Activated CD8-positive, alpha-beta T cell treated with anti-CD3 and anti-CD28 coated beads for 36 hours (primary cell): ENCODE data around the gene P4HB. TPM values are rescaled to one million over a fixed set of nuclear protein-coding genes. Genes with fewer than 3 reads are reported as not detected.
"Not testable (repeated sequence)": the region's sequence is repeated elsewhere in the genome, so short reads cannot be mapped to it uniquely, and the experiment has no call there.

Experiments
- ATAC-seq: fragments of 200-7000 bp; cut with Tn5 transposase; one replicate; pipeline ENCODE4 v1.10.0; 2021; ENCODE audit warnings: mild to moderate bottlenecking, moderate library complexity
- CTCF ChIA-PET: fragments of 350-600 bp; sonication (Branson Sonifier 250); formaldehyde crosslinking; loops from one replicate; lab custom pipeline; 2021; ENCODE audit warnings: antibody characterized with exemption; lab: Charles Lee
- POLR2A ChIA-PET: fragments of 350-600 bp; sonication (Branson Sonifier 250); formaldehyde crosslinking; loops from one replicate; lab custom pipeline; 2021; ENCODE audit warnings: antibody characterized with exemption; lab: Charles Lee
- DNase-seq: peaks from one replicate; pipeline ENCODE4 v3.0.0-alpha.2; 2020
- H3K27ac Mint-ChIP-seq: one replicate; pipeline ENCODE4 v1.8.0; 2021; ENCODE audit warnings: mild to moderate bottlenecking, mixed read lengths
- H3K27me3 Mint-ChIP-seq: one replicate; pipeline ENCODE4 v1.8.0; 2021; ENCODE audit warnings: mixed read lengths
- H3K36me3 Mint-ChIP-seq: one replicate; pipeline ENCODE4 v1.8.0; 2021; ENCODE audit warnings: low read depth, mixed read lengths
- H3K4me1 Mint-ChIP-seq: one replicate; pipeline ENCODE4 v1.8.0; 2021; ENCODE audit warnings: low read depth, mixed read lengths
- H3K4me3 Mint-ChIP-seq: one replicate; pipeline ENCODE4 v1.8.0; 2021; ENCODE audit warnings: mild to moderate bottlenecking, moderate library complexity, mixed read lengths
- H3K9me3 Mint-ChIP-seq: one replicate; pipeline ENCODE4 v1.8.0; 2021; ENCODE audit warnings: mixed read lengths
- intact Hi-C: fragments of 100-400 bp; cut with micrococcal nuclease; formaldehyde crosslinking; loops from one replicate; pipeline ENCODE4 v1.10.0; 2022
- total RNA-seq, 2 experiments: library from RNA; stranded (reverse); gene quantifications; one replicate each; pipeline ENCODE4 v1.2.3, GENCODE V29; 2021
- TF ChIP-seq, protein P1 (sequence below): fragments of 200-600 bp; IDR thresholded peaks from one replicate; pipeline ENCODE4 v1.8.0; 2022; ENCODE audit warnings: antibody characterized with exemption, mild to moderate bottlenecking

The P4HB gene
- total RNA-seq, 2 experiments from 2014 or later = 408 to 434 TPM

DNA sequence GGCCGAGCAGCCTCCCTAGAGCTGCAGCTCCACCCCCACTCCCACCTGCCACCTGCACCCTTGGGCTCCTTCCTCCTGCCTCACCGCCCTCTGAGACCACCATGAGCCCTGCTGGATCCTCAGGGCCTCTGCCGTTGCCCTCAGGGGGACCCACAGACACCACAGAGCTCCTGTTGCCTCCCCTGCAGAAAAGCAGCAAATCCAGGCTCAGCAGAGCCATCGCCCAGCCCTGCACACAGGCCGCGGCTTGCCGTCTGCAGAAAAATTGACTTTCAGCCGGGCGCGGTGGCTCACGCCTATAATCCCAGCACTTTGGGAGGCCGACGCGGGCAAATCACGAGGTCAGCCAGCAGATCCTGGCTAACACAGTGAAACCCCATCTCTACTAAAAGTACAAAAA lies 18.5 kb downstream of the P4HB start:
- ATAC-seq = no peak
- CTCF ChIA-PET = no interaction called here

DNA sequence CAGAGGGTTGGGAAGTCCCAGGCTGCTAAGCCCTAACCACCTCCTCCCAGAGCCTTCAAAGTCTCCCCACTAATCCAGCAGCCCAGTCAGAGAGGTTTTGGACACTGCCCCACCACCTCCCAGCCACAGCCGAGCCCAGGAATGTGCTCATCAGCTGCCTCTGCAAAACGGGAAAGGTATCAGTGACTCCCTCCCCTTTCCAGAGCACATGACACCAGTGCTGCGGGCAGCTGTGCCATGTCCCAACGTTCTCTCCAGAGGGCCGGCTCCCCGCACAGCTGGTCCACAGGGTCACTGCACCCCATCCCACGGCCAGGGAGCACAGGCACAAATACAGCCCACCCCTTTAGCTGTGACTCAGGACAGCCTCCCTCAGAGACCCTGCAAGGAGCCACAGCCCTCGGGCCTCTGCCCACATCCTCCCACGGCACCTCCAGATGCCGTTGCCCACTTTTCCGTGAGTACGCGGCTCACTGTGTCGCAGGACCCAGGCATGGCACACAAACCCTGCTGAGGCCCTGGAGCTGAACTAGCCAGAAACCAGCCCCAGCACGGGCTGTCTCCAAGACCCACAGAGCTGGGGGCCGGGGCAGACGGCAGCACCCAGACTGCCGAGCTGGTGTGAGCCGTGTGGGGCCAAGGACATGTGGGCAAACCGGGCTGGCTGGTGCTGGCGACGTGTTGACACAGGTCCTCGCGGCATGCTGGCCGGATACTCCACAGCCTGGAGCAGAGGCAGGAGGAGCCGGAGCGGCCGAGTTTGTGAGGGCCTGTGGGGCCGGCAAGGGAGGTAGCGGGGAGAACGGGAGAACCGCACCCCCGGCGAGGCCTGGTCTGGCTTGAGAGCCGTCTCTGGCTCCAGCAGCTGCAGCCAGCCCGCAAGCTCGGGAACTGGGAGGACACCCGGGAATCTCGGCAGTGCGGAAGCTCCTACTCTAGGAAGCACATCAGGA lies 19.2 kb downstream of the P4HB start:
- Mint-ChIP-seq H3K36me3 (peaks cover 16% of the 10 kb centered on the region), H3K4me3 (no peak overlapping the region), H3K9me3 (no peaks in the 10 kb centered on the region), H3K27ac (no peak overlapping the region), H3K4me1 (no peaks in the 10 kb centered on the region), H3K27me3 (no peaks in the 10 kb centered on the region)
- TF ChIP-seq, protein P1, sequence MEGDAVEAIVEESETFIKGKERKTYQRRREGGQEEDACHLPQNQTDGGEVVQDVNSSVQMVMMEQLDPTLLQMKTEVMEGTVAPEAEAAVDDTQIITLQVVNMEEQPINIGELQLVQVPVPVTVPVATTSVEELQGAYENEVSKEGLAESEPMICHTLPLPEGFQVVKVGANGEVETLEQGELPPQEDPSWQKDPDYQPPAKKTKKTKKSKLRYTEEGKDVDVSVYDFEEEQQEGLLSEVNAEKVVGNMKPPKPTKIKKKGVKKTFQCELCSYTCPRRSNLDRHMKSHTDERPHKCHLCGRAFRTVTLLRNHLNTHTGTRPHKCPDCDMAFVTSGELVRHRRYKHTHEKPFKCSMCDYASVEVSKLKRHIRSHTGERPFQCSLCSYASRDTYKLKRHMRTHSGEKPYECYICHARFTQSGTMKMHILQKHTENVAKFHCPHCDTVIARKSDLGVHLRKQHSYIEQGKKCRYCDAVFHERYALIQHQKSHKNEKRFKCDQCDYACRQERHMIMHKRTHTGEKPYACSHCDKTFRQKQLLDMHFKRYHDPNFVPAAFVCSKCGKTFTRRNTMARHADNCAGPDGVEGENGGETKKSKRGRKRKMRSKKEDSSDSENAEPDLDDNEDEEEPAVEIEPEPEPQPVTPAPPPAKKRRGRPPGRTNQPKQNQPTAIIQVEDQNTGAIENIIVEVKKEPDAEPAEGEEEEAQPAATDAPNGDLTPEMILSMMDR = no peak
- CTCF ChIA-PET = no interaction called here
- ATAC-seq = no peak
- intact Hi-C loops = no loop called here
- POLR2A ChIA-PET = interaction anchor here (0.8 to 5.7 kb wide), 6 partner anchors 13 to 106 kb away, joined by 3 to 35 read pairs (median 4); no protein-coding TSS in a partner anchor
- DNase-seq = no peak

More for the DNA sequence above, 18.5 kb downstream of the P4HB start:
- Mint-ChIP-seq H3K4me1 (no peaks in the 10 kb centered on the region), H3K4me3 (no peak overlapping the region), H3K27me3 (no peaks in the 10 kb centered on the region), H3K9me3 (no peaks in the 10 kb centered on the region), H3K27ac (no peak overlapping the region), H3K36me3 (peaks cover 21% of the 10 kb centered on the region)
- POLR2A ChIA-PET = interaction anchor here (0.8 to 5.7 kb wide), 9 partner anchors 8 to 107 kb away, joined by 3 to 35 read pairs (median 3); partner anchors contain the start of gene MCRIP1
- intact Hi-C loops = no loop called here
- DNase-seq = no peak
- TF ChIP-seq, protein P1 = no peak

DNA sequence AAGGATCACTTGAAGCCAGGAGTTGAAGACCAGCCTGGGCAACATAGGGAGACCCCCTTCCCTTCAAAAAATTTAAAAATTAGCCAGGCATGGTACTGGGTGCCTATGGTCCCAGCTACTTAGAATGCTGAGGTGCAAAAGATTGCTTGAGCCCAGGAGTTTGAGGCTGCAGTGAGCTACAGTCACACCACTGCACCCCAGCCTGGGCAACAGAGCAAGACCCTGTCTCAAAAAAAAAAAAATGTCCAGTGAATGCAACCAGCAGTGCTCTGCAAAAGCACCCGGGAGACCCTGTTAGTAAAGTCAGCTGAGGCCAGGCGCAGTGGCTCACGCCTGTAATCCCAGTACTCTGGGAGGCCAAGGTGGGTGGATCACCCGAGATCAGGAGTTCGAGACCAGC lies 20.3 kb downstream of the P4HB start:
- intact Hi-C loops, CTCF ChIA-PET, H3K27me3 Mint-ChIP-seq, H3K27ac Mint-ChIP-seq, H3K4me3 Mint-ChIP-seq, DNase-seq, H3K4me1 Mint-ChIP-seq, ATAC-seq, H3K9me3 Mint-ChIP-seq: not testable (repeated sequence)
- POLR2A ChIA-PET = interaction anchor here (0.6 kb wide), 1 partner anchor 196 kb away, joined by 3 read pairs; no protein-coding TSS in a partner anchor
- peaks cover 15% of the 10 kb centered on the region for H3K36me3 Mint-ChIP-seq

DNA sequence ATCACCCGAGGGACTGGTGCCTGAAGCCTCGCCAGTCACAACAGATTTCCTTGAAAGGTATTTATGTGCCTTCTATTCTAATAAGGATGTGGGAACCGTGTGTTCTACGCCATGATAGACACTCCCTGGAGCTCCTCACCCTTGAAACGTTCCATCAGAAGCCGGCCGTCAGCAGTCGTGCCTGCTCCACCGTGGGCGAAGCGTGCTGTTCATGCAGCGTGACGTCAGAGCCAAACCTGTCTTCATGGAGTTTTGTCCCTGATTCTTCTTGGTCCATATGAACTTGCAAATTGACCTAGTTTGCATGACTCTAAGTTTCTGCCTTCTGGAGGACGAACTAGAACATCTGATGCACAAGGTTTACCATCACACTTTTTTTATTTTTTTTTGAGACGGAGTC lies 21.0 kb downstream of the P4HB start:
- CTCF ChIA-PET = no interaction called here
- no peaks in the 10 kb centered on the region for H3K9me3 Mint-ChIP-seq
- intact Hi-C loops = no loop called here
- POLR2A ChIA-PET = interaction anchor here (0.6 kb wide), 1 partner anchor 22 kb away, joined by 3 read pairs; no protein-coding TSS in a partner anchor
- no peak for ATAC-seq
- peaks cover 3% of the 10 kb centered on the region for H3K4me1 Mint-ChIP-seq
- no peak overlapping the region for H3K27ac Mint-ChIP-seq
- DNase-seq = no peak
- no peaks in the 10 kb centered on the region for H3K27me3 Mint-ChIP-seq
- TF ChIP-seq, protein P1 = no peak
- H3K4me3 Mint-ChIP-seq = no peak overlapping the region
- peaks cover 9% of the 10 kb centered on the region for H3K36me3 Mint-ChIP-seq

DNA sequence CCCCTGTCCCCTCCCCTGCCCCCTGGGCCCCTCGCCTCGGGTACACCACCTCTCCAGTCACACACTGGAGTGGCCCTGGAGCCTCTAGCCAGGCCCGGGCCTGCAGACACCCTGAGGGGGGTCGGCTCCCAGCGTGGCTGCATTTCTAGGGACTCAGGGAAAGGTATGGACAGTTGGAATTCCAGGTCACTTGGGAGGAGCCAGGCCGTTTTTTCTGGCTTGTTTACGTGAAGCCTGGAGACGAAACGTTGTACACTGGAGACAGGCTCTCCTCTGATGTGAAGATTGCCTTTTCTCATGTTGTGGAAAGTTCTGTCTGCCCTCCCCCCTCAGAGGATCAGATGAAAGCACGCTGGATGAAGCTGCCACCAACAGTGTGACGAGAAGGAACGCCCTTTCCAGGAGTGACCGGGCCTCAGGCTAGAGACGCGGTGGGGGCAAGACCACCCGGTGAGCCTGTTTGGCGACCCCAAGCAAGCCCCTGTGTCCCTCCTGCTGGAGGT lies 21.5 kb downstream of the P4HB start:
- CTCF ChIA-PET = no interaction called here
- H3K36me3 Mint-ChIP-seq = peaks cover 7% of the 10 kb centered on the region
- peaks cover 3% of the 10 kb centered on the region for H3K4me1 Mint-ChIP-seq
- no peak overlapping the region for H3K27ac Mint-ChIP-seq
- H3K27me3 Mint-ChIP-seq = no peaks in the 10 kb centered on the region
- no peak for ATAC-seq
- intact Hi-C loops = no loop called here
- H3K4me3 Mint-ChIP-seq = no peak overlapping the region
- TF ChIP-seq, protein P1 = no peak
- no peaks in the 10 kb centered on the region for H3K9me3 Mint-ChIP-seq
- POLR2A ChIA-PET = interaction anchor here (0.6 kb wide), 1 partner anchor 21 kb away, joined by 3 read pairs; no protein-coding TSS in a partner anchor
- no peak for DNase-seq
